Stimulated activated CD4-positive, alpha-beta T cell treated with anti-CD3 and anti-CD28 coated beads, Interleukin-15, amount 100 ng/mL, for 24 hours (primary cell): Measurements from ENCODE around the gene SMAP1.
"Not testable (repeated sequence)": the region's sequence is repeated elsewhere in the genome, so short reads cannot be mapped to it uniquely, and the experiment has no call there.

Experiments used
- DNase-seq: peaks from one replicate; pipeline ENCODE4 v3.0.0-alpha.2; 2020

The SMAP1 gene

GRCh38 chr6:70742462-70742861 lies 74.8 kb downstream of the SMAP1 start:
- not testable (repeated sequence) for DNase-seq

GRCh38 chr6:70753870-70754380 lies 86.2 kb downstream of the SMAP1 start:
- DNase-seq = no peak

- no peak for DNase-seq
Measured at GRCh38 chr6:70758883-70759282, 91.2 kb downstream of the SMAP1 start.

GRCh38 chr6:70763754-70764510 lies 96.2 kb downstream of the SMAP1 start:
- no peak for DNase-seq

- no peak for DNase-seq
Measured at GRCh38 chr6:70764706-70765105, 97.0 kb downstream of the SMAP1 start.

- not testable (repeated sequence) for DNase-seq
Measured at GRCh38 chr6:70771351-70771750, 103.7 kb downstream of the SMAP1 start.

- DNase-seq = no peak
Measured at GRCh38 chr6:70779934-70780333, 112.3 kb downstream of the SMAP1 start.

GRCh38 chr6:70790483-70791224 lies 123.0 kb downstream of the SMAP1 start:
- DNase-seq = no peak

GRCh38 chr6:70797625-70798024 lies 129.9 kb downstream of the SMAP1 start:
- DNase-seq = no peak

GRCh38 chr6:70806086-70806485 lies 138.4 kb downstream of the SMAP1 start:
- DNase-seq = no peak

- no peak for DNase-seq
Measured at GRCh38 chr6:70811788-70812187, 144.1 kb downstream of the SMAP1 start.

- no peak for DNase-seq
Measured at GRCh38 chr6:70813885-70814284, 146.2 kb downstream of the SMAP1 start.

- DNase-seq = no peak
Measured at GRCh38 chr6:70819646-70820045, 152.0 kb downstream of the SMAP1 start.

- DNase-seq = no peak
Measured at GRCh38 chr6:70820778-70821177, 153.1 kb downstream of the SMAP1 start.

- no peak for DNase-seq
Measured at GRCh38 chr6:70821751-70822150, 154.1 kb downstream of the SMAP1 start.

- DNase-seq = no peak
Measured at GRCh38 chr6:70823651-70824050, 156.0 kb downstream of the SMAP1 start.

GRCh38 chr6:70831427-70831826 lies 163.7 kb downstream of the SMAP1 start:
- DNase-seq = no peak

- DNase-seq = no peak
Measured at GRCh38 chr6:70834520-70834919, 166.8 kb downstream of the SMAP1 start.

GRCh38 chr6:70838907-70839285 lies 171.2 kb downstream of the SMAP1 start:
- no peak for DNase-seq

- no peak for DNase-seq
Measured at GRCh38 chr6:70839286-70840266, 171.9 kb downstream of the SMAP1 start.

- DNase-seq = no peak
Measured at GRCh38 chr6:70841112-70841511, 173.4 kb downstream of the SMAP1 start.

- no peak for DNase-seq
Measured at GRCh38 chr6:70842541-70842940, 174.9 kb downstream of the SMAP1 start.

- no peak for DNase-seq
Measured at GRCh38 chr6:70843328-70843918, 175.7 kb downstream of the SMAP1 start.
